GM12892 (cell line): ENCODE results near the gene DYRK1B.

ENCODE experiments used
- POLR2A ChIP-seq: IDR thresholded peaks from 2 replicates; pipeline ENCODE4 v1.6.1; 2011; ENCODE audit warnings: low read depth, low read length, control low read depth
- TAF1 ChIP-seq: IDR thresholded peaks from 2 replicates; pipeline ENCODE4 v1.6.1; 2011; ENCODE audit warnings: low read depth, mild to moderate bottlenecking, control low read depth, low read length, borderline replicate concordance

DNA sequence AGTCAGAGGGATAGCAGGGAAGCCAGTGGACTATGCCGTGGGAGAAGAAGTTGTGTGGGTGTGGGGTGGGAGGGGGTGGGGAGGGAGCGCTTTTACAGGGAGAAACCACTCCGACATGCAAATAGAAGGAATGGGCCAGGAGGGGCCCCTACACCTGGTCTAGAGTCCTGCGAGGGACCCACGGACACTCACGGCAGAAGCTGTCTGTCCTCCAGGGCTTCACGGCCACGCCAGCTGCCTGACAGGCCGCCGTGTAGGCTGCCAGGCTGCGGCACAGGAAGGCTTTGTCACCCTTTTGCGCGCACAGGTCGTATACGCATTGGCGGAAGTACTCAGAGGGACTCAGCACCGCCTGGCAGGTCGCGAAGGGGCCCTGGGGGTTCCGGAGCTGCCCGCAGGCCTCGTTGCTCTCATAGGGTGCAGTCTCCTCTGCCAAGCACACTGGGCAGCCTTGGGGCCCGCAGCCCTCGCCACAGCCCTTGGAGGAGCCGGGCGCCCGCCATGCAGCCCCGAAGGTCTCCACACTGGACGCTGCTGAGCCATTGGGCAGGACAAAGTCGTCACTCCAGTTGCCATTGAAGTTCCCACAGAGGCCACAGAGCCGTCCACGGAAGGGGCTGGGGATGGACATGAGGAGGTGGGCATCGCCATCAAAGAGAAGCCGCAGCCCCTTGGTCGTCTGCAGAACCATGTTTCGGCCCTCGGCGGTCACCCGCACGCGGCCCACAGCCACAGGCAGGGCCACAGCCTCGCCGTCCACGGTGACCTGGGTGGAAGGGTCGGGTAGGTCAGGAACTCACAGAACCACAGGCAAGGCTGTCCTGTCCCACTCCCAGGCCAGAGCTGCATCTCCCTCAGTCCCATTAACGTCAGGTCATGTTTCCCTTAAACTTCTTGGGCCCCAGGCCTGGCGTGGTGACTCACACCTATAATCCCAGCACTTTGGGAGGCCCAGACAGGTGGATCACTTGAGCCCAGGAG lies 38.2 kb upstream of the DYRK1B start:
- TF ChIP-seq POLR2A: no peak
- no peak for TF ChIP-seq TAF1
